Thyroid gland (tissue), 4 donors: ENCODE data around the gene NBAS.

Experiments used
- CTCF ChIP-seq, 6 experiments: fragments of 200-600 bp in 3 of 6; fragments of 450-650 bp in 3 of 6; sonication (generic) in 3 of 6; IDR thresholded peaks; one replicate each; pipeline ENCODE4 v1.5.1; 2016 to 2019; ENCODE audit warnings: antibody characterized with exemption in 6 of 6, mild to moderate bottlenecking in 2 of 6, inconsistent platforms in 1 of 6, moderate library complexity in 1 of 6
- POLR2A ChIP-seq, 2 donors: fragments of 450-650 bp; IDR thresholded peaks; one replicate each; pipeline ENCODE4 v1.6.1; 2017; ENCODE audit warnings: antibody characterized with exemption in 2 of 2, mild to moderate bottlenecking in 2 of 2, moderate library complexity in 1 of 2

DNA sequence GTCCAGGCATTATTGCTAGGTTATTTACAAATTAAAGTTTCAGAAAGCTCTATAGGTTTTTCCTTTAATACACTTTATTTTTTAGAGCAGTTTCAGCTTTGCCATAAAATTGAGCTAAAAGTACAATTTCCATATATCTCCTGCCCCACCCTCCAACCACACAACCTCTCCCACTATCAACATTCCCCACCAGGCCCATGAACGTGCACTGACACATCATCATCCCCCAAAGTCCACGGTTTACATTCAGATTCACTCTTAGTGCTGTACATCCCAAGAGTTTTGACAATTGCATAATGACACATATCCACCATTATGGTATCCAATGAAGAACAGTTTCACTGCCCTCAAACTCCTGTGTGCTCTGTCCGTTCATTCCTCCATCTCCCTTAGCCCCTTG, 139.4 kb downstream of the NBAS start:
- TF ChIP-seq CTCF (IDR thresholded peaks at IDR 0.05) (no peak), POLR2A (IDR thresholded peaks at IDR 0.05) (no peak)
